Heart left ventricle (tissue), 16 donors: Measurements from ENCODE around the gene ISCU. TPM values are rescaled to one million over a fixed set of nuclear protein-coding genes. Genes with fewer than 3 reads are reported as not detected.

Experiments
- ATAC-seq, 4 donors: fragments of 200-7000 bp; cut with Tn5 transposase; one replicate each; pipeline ENCODE4 v1.9.1; 2020 to 2022; ENCODE audit warnings: moderate library complexity in 4 of 4, mild to moderate bottlenecking in 3 of 4, moderate number of reproducible peaks in 1 of 4
- DNase-seq, 5 donors: peaks; one replicate each; pipeline ENCODE4 v3.0.0-alpha.2; 2020
- H3K27ac ChIP-seq, 12 donors: fragments of 200-600 bp; sonication (generic) in 4 of 12; one replicate each; pipeline versions ENCODE4 v1.5.0 to v1.8.0; 2016 to 2022; ENCODE audit warnings: mild to moderate bottlenecking in 2 of 12
- H3K27me3 ChIP-seq, 9 donors: fragments of 200-600 bp; sonication (generic) in 2 of 9; one replicate each; pipeline versions ENCODE4 v1.5.1 to v1.8.0; 2016 to 2022; ENCODE audit warnings: mild to moderate bottlenecking in 3 of 9
- H3K36me3 ChIP-seq, 9 donors: fragments of 200-600 bp; sonication (generic) in 2 of 9; one replicate each; pipeline versions ENCODE4 v1.5.0 to v1.8.0; 2018 to 2022; ENCODE audit warnings: mild to moderate bottlenecking in 2 of 9
- H3K4me1 ChIP-seq, 12 donors: fragments of 200-600 bp; sonication (generic) in 4 of 12; one replicate each; pipeline versions ENCODE4 v1.5.0 to v1.8.0; 2016 to 2022; ENCODE audit warnings: mild to moderate bottlenecking in 3 of 12
- H3K4me3 ChIP-seq, 12 donors: fragments of 200-600 bp; sonication (generic) in 4 of 12; one replicate each; pipeline versions ENCODE4 v1.5.0 to v1.8.0; 2017 to 2022; ENCODE audit warnings: mild to moderate bottlenecking in 9 of 12, moderate library complexity in 4 of 12
- H3K9me3 ChIP-seq, 12 donors: fragments of 200-600 bp; sonication (generic) in 4 of 12; one replicate each; pipeline versions ENCODE4 v1.5.0 to v1.8.0; 2016 to 2022; ENCODE audit warnings: mild to moderate bottlenecking in 1 of 12
- POLR2A ChIP-seq, 2 donors: fragments of 450-650 bp; IDR thresholded peaks; one replicate each; pipeline ENCODE4 v1.6.1; 2017; ENCODE audit warnings: antibody characterized with exemption in 2 of 2, mild to moderate bottlenecking in 2 of 2, moderate library complexity in 2 of 2
- WGBS, 4 donors: extraction: QIAGEN DNeasy Blood & Tissue Kit in 2 of 4; methylation state at CpG; one replicate each; pipeline versions ENCODE4 v1.1.5 to v1.1.7; 2013 to 2018; 5-methylcytosine and 5-hydroxymethylcytosine counted together
- intact Hi-C, 10 donors: fragments of 100-400 bp; cut with DNase I; formaldehyde crosslinking; loops; one replicate each; pipeline versions ENCODE4 v1.11.1 to v1.14.2; 2022
- polyA plus RNA-seq, 2 donors: library from polyadenylated mRNA; stranded (reverse); fragments of 200-250 nt; gene quantifications; one replicate each; pipeline ENCODE4 v1.2.3, GENCODE V29; 2013
- total RNA-seq, 9 donors: library from RNA; depleted of rRNA in 2 of 9; stranded (reverse); fragments of >200 nt in 2 of 9; fragmentation: NEBNext Ultra II Directional in 3 of 9; extraction: Animal tissue kit (Norgen Biotek cat#: 25700) in 3 of 9; gene quantifications; one replicate each; pipeline versions ENCODE4 v1.1.0 to v1.2.4, GENCODE V29; 2016 to 2023
- TF ChIP-seq, protein P1 (sequence below), 12 donors: fragments of 200-600 bp; sonication (generic) in 4 of 12; IDR thresholded peaks; one replicate each; pipeline versions ENCODE4 v1.5.0 to v1.8.0; 2018 to 2022; ENCODE audit warnings: antibody characterized with exemption in 12 of 12, mild to moderate bottlenecking in 5 of 12
- donor health status: ischemic (EF 13 %, LVEDD 7.1; RV severe dilation, severe dysfunction).
- donor health status: healthy with polysubstance abuse.
- donor health status: DM: no; HTN: yes; CAD: no.
- donor health status: DM: no; HTN: no; CAD: no.
- donor health status: ischemic (EF 25% LVEDD 6.9; RV normal size, moderate dysfunction).
- donor health status: ischemic (EF 25% LVEDD 5.7; RV mildly dilated, moderate dysfunction).
- donor health status: healthy.
- donor health status: DM: yes; HTN: yes; CAD: no.
- donor health status: ischemic (EF 35%, LVEDD 5.7; RV mildly dilated, moderate dysfunction).
- donor health status: nonischemic (EF 11% LVEDD 7.7; RV severe dilation, severe dysfunction).
- donor health status: DM: yes; HTN: yes; CAD: no.
- donor health status: PGD.
- donor health status: ischemic (EF 29% LVEDD 5.4; RV normal size, mild dysfunction).
- donor health status: nonischemic (EF 23%, LVEDD 6.1; RV moderate dilation, normal function).

The ISCU gene
- total and polyA plus RNA-seq, 11 donors: 203 to 632 (median 462) TPM

DNA sequence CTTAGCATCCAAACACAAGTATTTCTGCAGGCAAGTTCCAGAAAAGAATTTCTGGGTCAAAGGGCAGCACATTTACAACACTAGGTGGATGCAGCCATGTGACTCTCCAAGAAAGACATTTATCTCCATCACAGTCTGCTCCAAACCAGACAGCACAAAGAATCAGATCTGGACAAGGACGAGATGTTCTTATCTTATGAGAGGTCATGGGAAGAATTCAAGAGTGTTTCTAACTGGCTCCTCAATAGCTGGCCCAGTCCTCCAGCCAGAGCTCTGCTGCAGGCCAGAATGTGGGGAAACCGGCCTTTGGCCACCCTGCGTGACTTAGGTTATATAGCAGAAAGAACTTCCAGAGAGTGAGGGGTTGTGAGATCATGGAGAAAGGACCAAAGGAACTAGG is 18.1 kb downstream of the ISCU start:
- Histone ChIP-seq H3K36me3 (no peaks in the 10 kb centered on the region), H3K27ac (peak overlapping the region in 3 of 12 donors; percentile 9 to 49 (median 34)), H3K27me3 (no peaks in the 10 kb centered on the region), H3K9me3 (no peaks in the 10 kb centered on the region), H3K4me1 (peaks cover 0 to 31% (median 7%) of the 10 kb centered on the region in 12 donors), H3K4me3 (no peak overlapping the region)
- intact Hi-C loops: no loop called here
- no peak for TF ChIP-seq POLR2A (IDR thresholded peaks at IDR 0.05)
- TF ChIP-seq, protein P1, sequence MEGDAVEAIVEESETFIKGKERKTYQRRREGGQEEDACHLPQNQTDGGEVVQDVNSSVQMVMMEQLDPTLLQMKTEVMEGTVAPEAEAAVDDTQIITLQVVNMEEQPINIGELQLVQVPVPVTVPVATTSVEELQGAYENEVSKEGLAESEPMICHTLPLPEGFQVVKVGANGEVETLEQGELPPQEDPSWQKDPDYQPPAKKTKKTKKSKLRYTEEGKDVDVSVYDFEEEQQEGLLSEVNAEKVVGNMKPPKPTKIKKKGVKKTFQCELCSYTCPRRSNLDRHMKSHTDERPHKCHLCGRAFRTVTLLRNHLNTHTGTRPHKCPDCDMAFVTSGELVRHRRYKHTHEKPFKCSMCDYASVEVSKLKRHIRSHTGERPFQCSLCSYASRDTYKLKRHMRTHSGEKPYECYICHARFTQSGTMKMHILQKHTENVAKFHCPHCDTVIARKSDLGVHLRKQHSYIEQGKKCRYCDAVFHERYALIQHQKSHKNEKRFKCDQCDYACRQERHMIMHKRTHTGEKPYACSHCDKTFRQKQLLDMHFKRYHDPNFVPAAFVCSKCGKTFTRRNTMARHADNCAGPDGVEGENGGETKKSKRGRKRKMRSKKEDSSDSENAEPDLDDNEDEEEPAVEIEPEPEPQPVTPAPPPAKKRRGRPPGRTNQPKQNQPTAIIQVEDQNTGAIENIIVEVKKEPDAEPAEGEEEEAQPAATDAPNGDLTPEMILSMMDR (IDR thresholded peaks at IDR 0.05): no peak
- WGBS, 4 donors: 45 to 62% (median 59%) methylated on average over 3 of the region's 3 CpGs
- peak in 1 of 5 donors; percentile 31 for DNase-seq
- peak in 1 of 4 donors; percentile 56 for ATAC-seq

- intact Hi-C loops: no loop called here
- ATAC-seq: no peak
- Histone ChIP-seq H3K4me3 (no peak overlapping the region), H3K27ac (peak overlapping the region in 2 of 12 donors; percentile 34 to 49), H3K36me3 (no peaks in the 10 kb centered on the region), H3K4me1 (peaks cover 0 to 25% (median 3%) of the 10 kb centered on the region in 12 donors), H3K27me3 (no peaks in the 10 kb centered on the region), H3K9me3 (no peaks in the 10 kb centered on the region)
- WGBS, 4 donors: 84 to 91% (median 88%) methylated on average over 21 to 33 of the region's 33 CpGs
- DNase-seq: peak in 1 of 5 donors; percentile 21
- TF ChIP-seq, protein P1 (IDR thresholded peaks at IDR 0.05): no peak
- no peak for TF ChIP-seq POLR2A (IDR thresholded peaks at IDR 0.05)
Observed at GRCh38 chr12:108581311-108582227, 19.2 kb downstream of the ISCU start.

GRCh38 chr12:108582509-108582908 is 20.1 kb downstream of the ISCU start:
- Histone ChIP-seq H3K27ac (no peak overlapping the region), H3K27me3 (no peaks in the 10 kb centered on the region), H3K36me3 (no peaks in the 10 kb centered on the region), H3K9me3 (no peaks in the 10 kb centered on the region), H3K4me1 (peaks cover 0 to 22% (median 0%) of the 10 kb centered on the region in 12 donors), H3K4me3 (no peak overlapping the region)
- TF ChIP-seq, protein P1 (IDR thresholded peaks at IDR 0.05): no peak
- TF ChIP-seq POLR2A (IDR thresholded peaks at IDR 0.05): no peak
- intact Hi-C loops: no loop called here
- 88 to 93% (median 89%) methylated on average over 9 of the region's 9 CpGs for WGBS, 4 donors
- ATAC-seq: no peak
- peak in 1 of 5 donors; percentile 17 for DNase-seq

DNA sequence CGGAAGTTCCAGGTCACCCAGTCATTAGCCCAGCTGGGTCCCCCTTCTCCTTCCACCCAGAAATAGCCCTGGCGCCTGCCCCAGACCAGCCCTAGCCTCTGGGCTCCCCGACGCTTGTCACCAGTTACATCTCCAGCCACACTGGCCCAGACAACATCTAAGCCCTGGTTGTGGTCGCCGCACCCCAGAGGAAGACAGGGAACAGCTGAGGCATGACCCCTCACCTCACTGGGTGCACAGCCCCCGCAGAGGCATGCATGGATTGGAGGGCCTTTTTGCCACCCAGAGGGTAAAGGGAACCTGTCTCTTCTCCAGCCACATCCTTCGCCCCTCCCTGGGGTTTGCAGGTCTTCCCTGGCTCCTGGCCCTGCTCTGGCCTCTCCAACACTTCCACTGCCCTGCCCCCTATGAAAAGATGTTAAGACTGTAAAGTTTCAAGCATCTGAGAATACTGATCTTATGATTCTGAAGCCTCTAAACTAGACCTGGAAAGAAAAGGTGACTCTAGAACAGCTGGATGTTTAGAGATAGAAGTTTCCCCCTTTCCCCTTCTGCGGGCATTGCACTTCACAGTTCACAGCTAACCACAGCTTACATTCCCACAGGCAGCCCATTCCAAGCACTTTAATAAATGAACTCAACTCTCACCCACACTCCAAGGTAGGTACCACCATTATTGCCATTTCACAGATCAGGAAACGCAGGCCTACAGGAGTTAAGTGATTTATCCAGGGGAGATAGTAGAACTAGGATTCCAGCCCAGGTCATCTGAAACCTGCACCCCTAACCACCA is 20.8 kb downstream of the ISCU start:
- WGBS, 4 donors: 76 to 83% (median 78%) methylated on average over 9 to 10 of the region's 10 CpGs
- intact Hi-C loops: no loop called here
- no peaks in the 10 kb centered on the region for H3K27me3 ChIP-seq
- DNase-seq (peak in 1 of 5 donors; percentile 20), ATAC-seq (no peak)
- no peaks in the 10 kb centered on the region for H3K36me3 ChIP-seq
- H3K4me1 ChIP-seq: peaks cover 0 to 25% (median 0%) of the 10 kb centered on the region in 12 donors
- TF ChIP-seq, protein P1 (IDR thresholded peaks at IDR 0.05): no peak
- TF ChIP-seq POLR2A (IDR thresholded peaks at IDR 0.05): no peak
- H3K27ac ChIP-seq: no peak overlapping the region
- no peaks in the 10 kb centered on the region for H3K9me3 ChIP-seq
- H3K4me3 ChIP-seq: no peak overlapping the region
